Hepatocyte (in vitro differentiated cells): Measurements from ENCODE around the gene FNDC1.

Experiments
- EZH2 ChIP-seq: fragments of 200-600 bp; sonication (generic); IDR thresholded peaks from 2 replicates; pipeline ENCODE4 v1.6.1; 2016; ENCODE audit warnings: antibody characterized with exemption, mild to moderate bottlenecking, borderline replicate concordance
- TF ChIP-seq, protein P1 (sequence below): fragments of 200-600 bp; sonication (generic); IDR thresholded peaks from 2 replicates; pipeline ENCODE4 v1.5.1; 2016; ENCODE audit warnings: antibody characterized with exemption, mild to moderate bottlenecking; ENCODE audit not compliant: poor library complexity

DNA sequence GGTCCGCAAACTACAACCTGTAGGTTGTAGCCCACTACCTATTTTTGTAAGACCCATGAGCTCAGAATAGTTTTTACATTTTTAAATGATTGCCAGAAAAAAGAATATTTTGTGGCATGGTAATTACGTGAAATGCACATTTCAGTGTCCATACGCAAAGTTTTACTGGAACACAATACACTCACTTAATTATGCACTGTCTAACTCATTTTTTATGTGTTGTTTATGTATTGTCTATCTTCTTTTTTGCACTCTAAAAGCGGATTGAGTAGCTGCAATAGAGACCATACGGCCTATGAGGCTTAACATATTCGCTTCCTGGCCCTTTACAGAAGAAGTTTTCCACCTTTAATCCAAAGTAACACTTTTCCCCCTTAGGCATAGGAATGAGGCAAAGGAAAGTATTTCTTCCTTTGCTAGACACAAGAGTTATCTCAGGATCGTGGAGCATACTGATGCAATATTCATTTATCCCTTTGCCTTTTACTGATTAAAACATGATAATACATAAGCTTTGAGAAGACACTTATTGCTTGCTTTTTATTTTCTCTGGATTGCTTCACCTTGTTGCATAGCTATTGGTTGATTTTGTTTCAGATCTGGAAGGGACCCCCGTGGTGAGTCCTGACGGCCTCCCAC lies 69.8 kb downstream of the FNDC1 start:
- TF ChIP-seq, protein P1, sequence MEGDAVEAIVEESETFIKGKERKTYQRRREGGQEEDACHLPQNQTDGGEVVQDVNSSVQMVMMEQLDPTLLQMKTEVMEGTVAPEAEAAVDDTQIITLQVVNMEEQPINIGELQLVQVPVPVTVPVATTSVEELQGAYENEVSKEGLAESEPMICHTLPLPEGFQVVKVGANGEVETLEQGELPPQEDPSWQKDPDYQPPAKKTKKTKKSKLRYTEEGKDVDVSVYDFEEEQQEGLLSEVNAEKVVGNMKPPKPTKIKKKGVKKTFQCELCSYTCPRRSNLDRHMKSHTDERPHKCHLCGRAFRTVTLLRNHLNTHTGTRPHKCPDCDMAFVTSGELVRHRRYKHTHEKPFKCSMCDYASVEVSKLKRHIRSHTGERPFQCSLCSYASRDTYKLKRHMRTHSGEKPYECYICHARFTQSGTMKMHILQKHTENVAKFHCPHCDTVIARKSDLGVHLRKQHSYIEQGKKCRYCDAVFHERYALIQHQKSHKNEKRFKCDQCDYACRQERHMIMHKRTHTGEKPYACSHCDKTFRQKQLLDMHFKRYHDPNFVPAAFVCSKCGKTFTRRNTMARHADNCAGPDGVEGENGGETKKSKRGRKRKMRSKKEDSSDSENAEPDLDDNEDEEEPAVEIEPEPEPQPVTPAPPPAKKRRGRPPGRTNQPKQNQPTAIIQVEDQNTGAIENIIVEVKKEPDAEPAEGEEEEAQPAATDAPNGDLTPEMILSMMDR: no peak
- TF ChIP-seq EZH2: no peak
